ENCODE results near the gene WIPI1. TPM values are rescaled to one million over a fixed set of nuclear protein-coding genes. Genes with fewer than 3 reads are reported as not detected.

The WIPI1 gene
- total RNA-seq, 2 experiments from 2014 or later: 29.7 to 34.8 TPM

GRCh38 chr17:68457539-68458259 lies 403 bp upstream of the WIPI1 start:
- peak; percentile 99 for DNase-seq
- Mint-ChIP-seq H3K9me3 (no peaks in the 10 kb centered on the region), H3K27ac (peak overlapping the region; percentile 84), H3K36me3 (peaks cover 9% of the 10 kb centered on the region), H3K4me3 (peak overlapping the region; percentile 81), H3K4me1 (peaks cover 67% of the 10 kb centered on the region), H3K27me3 (no peaks in the 10 kb centered on the region)
- ATAC-seq (ENCODE audit: low read depth): peak; percentile 92
- POLR2A ChIA-PET: interaction anchor here (0.8 to 9.3 kb wide), 15 partner anchors 11 to 277 kb away, joined by 3 to 111 read pairs (median 7); partner anchors contain the start of genes AMZ2, ARSG, PRKAR1A and SLC16A6

DNA sequence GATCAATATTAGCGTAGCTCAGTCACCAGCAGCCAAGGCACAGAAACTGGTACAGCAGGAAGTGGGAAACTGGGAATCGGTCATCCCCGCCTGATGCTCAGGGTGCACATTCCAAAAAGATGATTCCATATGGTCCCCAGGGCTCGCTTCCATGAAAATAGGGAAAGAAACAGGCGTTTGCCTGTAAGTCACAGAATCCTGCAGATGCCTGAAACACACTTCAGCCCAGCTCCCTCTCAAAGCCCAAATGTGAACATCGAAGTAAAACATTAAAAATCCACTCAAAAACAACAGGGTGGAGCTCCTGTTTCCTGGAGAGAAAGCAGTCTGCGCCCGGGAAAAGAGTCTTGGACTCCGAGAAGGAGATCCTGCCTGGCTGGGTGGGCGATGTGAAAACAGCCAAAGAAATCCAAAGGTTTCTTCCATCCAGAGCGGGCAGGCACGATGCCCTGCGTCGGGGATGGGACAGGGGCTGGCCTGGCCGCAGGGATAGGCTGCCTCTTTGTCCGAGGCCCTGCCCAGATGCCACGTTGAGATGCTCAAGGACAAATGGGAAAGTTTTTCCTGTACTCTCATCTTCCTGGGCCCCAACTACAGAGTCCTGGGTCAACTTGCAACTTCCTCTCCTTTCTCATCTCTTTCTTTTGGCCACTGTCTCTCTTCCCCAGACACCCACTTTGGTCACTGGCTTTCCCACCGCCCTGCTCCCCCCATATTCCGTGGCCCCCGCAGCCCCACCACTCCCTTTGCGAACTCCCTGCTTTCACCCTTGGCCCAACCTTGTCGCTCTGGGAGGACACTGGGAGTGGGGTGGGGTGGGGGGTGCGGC lies 743 bp downstream of the WIPI1 start:
- no peaks in the 10 kb centered on the region for H3K27me3 Mint-ChIP-seq
- peaks cover 16% of the 10 kb centered on the region for H3K36me3 Mint-ChIP-seq
- ATAC-seq (ENCODE audit: low read depth): no peak
- peak overlapping the region; percentile 98 for H3K4me3 Mint-ChIP-seq
- POLR2A ChIA-PET: interaction anchor here (0.9 to 9.3 kb wide), 9 partner anchors 19 to 276 kb away, joined by 3 to 111 read pairs (median 8); partner anchors contain the start of genes AMZ2, ARSG and SLC16A6
- no peak for DNase-seq
- H3K27ac Mint-ChIP-seq: peak overlapping the region; percentile 86
- H3K9me3 Mint-ChIP-seq: no peaks in the 10 kb centered on the region
- H3K4me1 Mint-ChIP-seq: peaks cover 56% of the 10 kb centered on the region

DNA sequence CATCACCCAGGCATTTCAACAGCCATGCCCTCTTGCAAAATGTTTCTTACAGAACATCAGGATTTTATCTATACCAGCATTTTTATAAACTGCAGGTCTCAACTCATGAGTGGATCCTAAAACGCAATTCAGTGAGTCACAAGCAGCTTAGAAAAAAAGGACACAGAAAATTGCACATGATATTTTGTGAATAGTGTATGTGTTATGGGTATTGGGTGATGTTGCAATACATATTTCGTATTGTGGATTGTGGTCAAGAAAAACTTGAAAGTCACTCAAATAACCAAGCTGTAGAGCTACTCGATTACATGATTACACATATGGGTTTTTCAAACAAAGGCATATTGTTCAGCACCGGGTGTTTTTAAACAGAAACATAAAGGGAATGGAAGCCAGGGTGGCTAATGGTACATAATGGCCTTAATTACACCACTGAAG lies 1.4 kb downstream of the WIPI1 start:
- Mint-ChIP-seq H3K27ac (no peak overlapping the region), H3K9me3 (no peaks in the 10 kb centered on the region), H3K4me3 (peak overlapping the region; percentile 98), H3K4me1 (peaks cover 50% of the 10 kb centered on the region), H3K36me3 (peaks cover 19% of the 10 kb centered on the region), H3K27me3 (no peaks in the 10 kb centered on the region)
- DNase-seq: no peak
- POLR2A ChIA-PET: interaction anchor here (1.6 to 9.3 kb wide), 3 partner anchors 18 to 275 kb away, joined by 5 to 111 read pairs (median 8); no protein-coding TSS in a partner anchor
- ATAC-seq (ENCODE audit: low read depth): no peak

- ATAC-seq (ENCODE audit: low read depth): no peak
- Mint-ChIP-seq H3K36me3 (peaks cover 31% of the 10 kb centered on the region), H3K4me3 (no peak overlapping the region), H3K27me3 (no peaks in the 10 kb centered on the region), H3K4me1 (peaks cover 34% of the 10 kb centered on the region), H3K27ac (no peak overlapping the region), H3K9me3 (no peaks in the 10 kb centered on the region)
- no peak for DNase-seq
- POLR2A ChIA-PET: no interaction called here
Observed at GRCh38 chr17:68453991-68454665, 3.2 kb downstream of the WIPI1 start.

DNA sequence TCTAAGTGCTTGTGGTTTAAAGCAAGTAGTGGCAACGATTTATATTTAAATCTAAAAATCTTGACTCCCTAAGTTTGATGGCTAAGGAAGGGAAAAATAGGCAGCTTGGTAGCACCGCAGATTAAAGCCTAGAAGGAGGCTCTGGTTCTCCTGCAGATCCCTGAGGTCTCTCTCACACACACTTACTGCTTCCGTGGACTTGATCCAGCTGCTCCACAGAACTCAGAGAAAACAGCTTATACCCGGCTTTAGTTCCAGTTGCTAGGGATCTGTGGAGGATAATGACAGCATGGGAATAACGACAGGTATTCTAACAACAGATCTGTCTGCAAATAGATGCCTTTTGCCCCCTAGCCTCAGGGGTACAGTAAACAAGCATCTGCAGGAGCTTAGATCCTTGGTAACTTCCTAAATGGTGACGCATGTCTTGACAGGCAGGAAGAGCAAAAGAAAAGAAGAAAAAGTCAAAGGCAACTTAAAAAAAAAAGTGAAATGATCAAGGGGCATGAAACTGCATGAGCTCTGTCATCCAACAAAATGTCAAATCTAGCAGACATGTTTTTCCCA lies 4.5 kb downstream of the WIPI1 start:
- Mint-ChIP-seq H3K9me3 (no peaks in the 10 kb centered on the region), H3K36me3 (peaks cover 40% of the 10 kb centered on the region), H3K27me3 (no peaks in the 10 kb centered on the region), H3K4me3 (no peak overlapping the region), H3K4me1 (peaks cover 29% of the 10 kb centered on the region), H3K27ac (no peak overlapping the region)
- DNase-seq (no peak), ATAC-seq (ENCODE audit: low read depth) (no peak)
- POLR2A ChIA-PET: no interaction called here

GRCh38 chr17:68451670-68452354 lies 5.5 kb downstream of the WIPI1 start:
- Mint-ChIP-seq H3K4me3 (no peak overlapping the region), H3K36me3 (peaks cover 40% of the 10 kb centered on the region), H3K27me3 (no peaks in the 10 kb centered on the region), H3K4me1 (peaks cover 30% of the 10 kb centered on the region), H3K9me3 (no peaks in the 10 kb centered on the region), H3K27ac (no peak overlapping the region)
- ATAC-seq (ENCODE audit: low read depth) (no peak), DNase-seq (no peak)
- POLR2A ChIA-PET: no interaction called here

DNA sequence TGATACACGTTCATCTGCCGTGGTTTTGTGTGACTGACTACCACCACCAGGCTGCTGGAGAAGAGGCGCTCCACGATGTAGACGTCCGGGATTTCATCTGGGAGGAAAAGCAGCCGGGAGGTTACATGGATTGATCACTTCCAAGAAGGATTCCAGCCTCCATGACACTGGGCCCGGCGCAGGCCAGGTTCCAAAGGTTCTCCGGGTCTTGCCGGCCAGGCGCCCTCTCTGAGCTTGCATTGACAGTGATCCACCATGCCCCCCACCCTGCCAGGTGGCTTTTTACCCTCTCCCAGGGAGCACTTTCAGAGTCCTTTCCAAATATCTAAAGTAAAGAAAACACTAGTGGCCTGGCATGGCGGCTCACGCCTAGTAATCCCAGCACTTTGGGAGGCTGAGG lies 6.5 kb downstream of the WIPI1 start:
- peaks cover 25% of the 10 kb centered on the region for H3K4me1 Mint-ChIP-seq
- DNase-seq: no peak
- no peak overlapping the region for H3K27ac Mint-ChIP-seq
- H3K9me3 Mint-ChIP-seq: no peaks in the 10 kb centered on the region
- POLR2A ChIA-PET: interaction anchor here (0.6 to 1.7 kb wide), 3 partner anchors 8 to 127 kb away, joined by 3 to 5 read pairs (median 4); no protein-coding TSS in a partner anchor
- no peak for ATAC-seq (ENCODE audit: low read depth)
- H3K27me3 Mint-ChIP-seq: no peaks in the 10 kb centered on the region
- no peak overlapping the region for H3K4me3 Mint-ChIP-seq
- H3K36me3 Mint-ChIP-seq: peaks cover 42% of the 10 kb centered on the region

DNA sequence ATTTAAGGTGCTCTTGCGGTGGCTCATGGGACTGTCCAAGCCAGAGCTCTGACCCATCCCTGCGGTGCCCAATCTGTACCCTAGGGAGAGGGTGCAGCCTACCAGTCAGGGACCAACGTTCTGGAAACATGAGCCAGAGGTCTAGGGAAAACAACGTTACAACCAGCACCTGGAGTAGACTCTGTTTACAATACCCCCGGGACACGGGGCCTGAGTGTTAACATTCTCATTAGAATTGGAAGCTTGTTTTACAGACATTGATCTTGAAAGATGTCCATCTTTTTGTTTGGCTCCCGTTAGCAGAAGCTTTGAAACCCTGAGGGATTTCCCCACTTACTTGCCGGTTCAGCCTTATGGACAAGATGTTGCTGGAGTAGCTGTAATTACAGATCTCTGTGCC lies 6.9 kb downstream of the WIPI1 start:
- no peak overlapping the region for H3K27ac Mint-ChIP-seq
- no peaks in the 10 kb centered on the region for H3K9me3 Mint-ChIP-seq
- H3K36me3 Mint-ChIP-seq: peaks cover 42% of the 10 kb centered on the region
- POLR2A ChIA-PET: interaction anchor here (0.6 to 1.7 kb wide), 3 partner anchors 8 to 126 kb away, joined by 3 to 5 read pairs (median 4); no protein-coding TSS in a partner anchor
- H3K27me3 Mint-ChIP-seq: no peaks in the 10 kb centered on the region
- H3K4me1 Mint-ChIP-seq: peaks cover 24% of the 10 kb centered on the region
- ATAC-seq (ENCODE audit: low read depth) (no peak), DNase-seq (no peak)
- no peak overlapping the region for H3K4me3 Mint-ChIP-seq

DNA sequence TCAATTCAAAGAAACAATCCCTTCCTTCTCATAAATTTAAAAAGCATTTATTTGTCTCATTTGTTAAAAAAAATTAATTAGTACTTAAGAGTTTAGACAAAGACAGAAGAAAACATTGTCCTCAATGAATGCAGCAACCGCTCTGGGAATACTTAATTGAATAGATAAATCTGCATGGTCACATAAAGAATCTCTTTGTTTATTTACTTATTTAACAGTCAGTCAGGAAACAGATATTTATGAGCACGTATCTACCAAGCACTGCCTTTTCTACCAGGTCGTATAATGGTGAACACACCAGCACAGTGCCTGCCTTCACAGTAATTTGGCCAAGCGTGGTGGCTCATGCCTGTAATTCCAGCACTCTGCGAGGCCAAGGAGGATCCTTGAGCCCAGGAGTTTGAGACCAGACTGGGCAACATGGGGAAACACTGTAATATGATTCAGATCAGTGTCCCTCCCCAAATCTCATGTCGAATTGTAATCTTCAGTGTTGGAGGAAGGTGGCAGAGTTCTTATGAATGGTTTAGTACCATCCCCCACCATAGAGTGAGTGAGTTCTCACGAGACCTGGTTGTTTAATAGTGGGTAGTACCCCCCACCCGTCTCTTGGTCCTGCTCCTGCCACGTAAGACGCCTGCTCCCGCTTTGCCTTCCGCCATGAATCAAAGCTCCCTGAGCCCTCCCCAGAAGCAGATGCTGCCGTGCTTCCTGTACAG lies 8.1 kb downstream of the WIPI1 start:
- peak overlapping the region; percentile 26 for H3K27ac Mint-ChIP-seq
- ATAC-seq (ENCODE audit: low read depth) (no peak), DNase-seq (no peak)
- peaks cover 46% of the 10 kb centered on the region for H3K36me3 Mint-ChIP-seq
- POLR2A ChIA-PET: interaction anchor here (1.7 kb wide), 1 partner anchor 11 kb away, joined by 5 read pairs; no protein-coding TSS in a partner anchor
- H3K9me3 Mint-ChIP-seq: no peaks in the 10 kb centered on the region
- H3K27me3 Mint-ChIP-seq: no peaks in the 10 kb centered on the region
- peaks cover 20% of the 10 kb centered on the region for H3K4me1 Mint-ChIP-seq
- no peak overlapping the region for H3K4me3 Mint-ChIP-seq

DNA sequence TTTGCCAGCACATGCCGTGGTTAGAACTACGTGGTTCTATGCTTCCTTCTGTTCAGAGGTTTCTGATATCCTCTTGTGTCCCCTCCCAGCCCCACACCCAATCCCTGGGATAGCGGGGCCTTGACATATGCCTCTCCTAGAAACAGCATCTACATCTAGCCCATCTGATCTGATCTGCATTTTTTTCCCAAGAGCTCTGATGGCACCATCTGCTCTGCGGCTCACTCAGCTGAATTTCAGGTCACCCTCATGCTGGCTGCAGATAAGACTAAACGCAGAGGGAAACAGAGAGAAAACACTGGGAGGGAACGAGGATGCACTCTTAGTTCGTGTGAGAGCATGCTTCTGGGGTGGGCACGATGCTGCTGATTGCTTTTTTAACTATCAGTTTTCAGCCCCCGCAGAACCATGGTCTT lies 10.7 kb downstream of the WIPI1 start:
- Mint-ChIP-seq H3K27ac (peak overlapping the region; percentile 46), H3K9me3 (no peaks in the 10 kb centered on the region), H3K4me1 (peaks cover 13% of the 10 kb centered on the region), H3K36me3 (peaks cover 36% of the 10 kb centered on the region), H3K27me3 (no peaks in the 10 kb centered on the region), H3K4me3 (no peak overlapping the region)
- ATAC-seq (ENCODE audit: low read depth) (no peak), DNase-seq (no peak)
- POLR2A ChIA-PET: interaction anchor here (1.4 to 2.5 kb wide), 3 partner anchors 11 to 199 kb away, joined by 3 to 7 read pairs (median 7); partner anchors contain the start of gene WIPI1

DNA sequence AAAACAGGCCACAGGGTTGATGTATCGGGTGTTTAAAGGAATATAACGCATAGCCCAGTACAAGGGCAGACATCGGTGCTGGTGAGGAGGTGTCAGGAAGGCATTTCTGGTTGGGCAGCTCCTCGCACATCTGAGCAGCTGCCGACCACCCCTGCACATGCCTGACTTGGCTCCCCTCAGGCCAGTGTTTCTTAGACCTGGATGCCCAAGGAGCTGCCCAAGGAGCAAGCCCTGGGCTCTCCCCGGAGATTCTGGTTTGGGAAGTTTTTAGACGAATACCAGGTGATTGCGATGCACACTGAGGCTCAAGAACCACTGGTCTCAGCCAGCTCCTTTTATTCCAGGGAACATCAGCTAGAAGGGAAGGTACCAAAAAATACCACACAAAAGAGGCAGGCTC lies 11.6 kb downstream of the WIPI1 start:
- Mint-ChIP-seq H3K27me3 (no peaks in the 10 kb centered on the region), H3K4me1 (peaks cover 20% of the 10 kb centered on the region), H3K9me3 (no peaks in the 10 kb centered on the region), H3K4me3 (no peak overlapping the region), H3K36me3 (peaks cover 34% of the 10 kb centered on the region), H3K27ac (no peak overlapping the region)
- POLR2A ChIA-PET: interaction anchor here (1.4 to 2.5 kb wide), 2 partner anchors 12 to 15 kb away, joined by 7 read pairs; partner anchors contain the start of gene WIPI1
- DNase-seq (no peak), ATAC-seq (ENCODE audit: low read depth) (no peak)
